ELF-1 (cell line): ENCODE measurements around the gene OR5K3.

ENCODE experiments used
- DNase-seq: peaks from one replicate; pipeline ENCODE4 v3.0.0-alpha.2; 2016; ENCODE audit warnings: low read depth, low spot score

The OR5K3 gene

DNA sequence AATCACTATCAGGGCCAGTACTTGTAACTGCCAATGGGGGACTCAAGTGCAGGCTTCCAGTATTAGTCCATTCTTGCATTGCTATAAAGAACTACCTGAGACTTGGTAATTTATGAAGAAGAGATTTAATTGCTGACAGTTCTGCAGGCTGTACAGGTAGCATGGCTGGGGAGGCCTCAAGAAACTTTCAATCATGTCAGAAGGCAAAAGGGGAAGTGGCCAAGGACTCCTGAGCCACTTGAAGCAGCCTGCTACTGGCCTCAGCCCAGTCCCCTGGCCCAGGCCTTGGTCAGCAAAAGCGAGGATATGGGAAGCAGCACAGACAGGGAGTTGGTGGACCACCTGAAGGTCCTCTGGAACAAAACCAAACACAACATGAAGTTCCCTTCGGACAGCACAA lies 43.3 kb downstream of the OR5K3 start:
- no peak for DNase-seq

DNA sequence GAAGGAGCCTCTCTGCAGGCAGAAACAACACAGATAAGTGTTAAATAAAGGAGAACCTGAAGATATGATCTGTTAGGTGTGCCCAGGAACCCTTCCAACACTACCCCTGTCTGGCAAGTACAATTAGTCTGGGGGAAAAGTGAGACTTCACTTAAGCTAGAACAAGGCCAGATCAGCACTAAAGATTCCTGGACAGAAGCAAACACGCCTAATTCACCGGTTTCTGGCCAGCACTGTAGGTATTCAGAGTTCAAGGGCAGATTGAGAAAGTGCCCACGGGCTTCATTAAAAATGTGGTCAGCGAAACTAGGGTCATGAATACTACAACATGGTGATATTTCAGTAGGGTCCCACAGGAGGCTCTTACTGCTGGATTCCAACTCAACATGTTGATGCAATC lies 43.9 kb downstream of the OR5K3 start:
- no peak for DNase-seq

DNA sequence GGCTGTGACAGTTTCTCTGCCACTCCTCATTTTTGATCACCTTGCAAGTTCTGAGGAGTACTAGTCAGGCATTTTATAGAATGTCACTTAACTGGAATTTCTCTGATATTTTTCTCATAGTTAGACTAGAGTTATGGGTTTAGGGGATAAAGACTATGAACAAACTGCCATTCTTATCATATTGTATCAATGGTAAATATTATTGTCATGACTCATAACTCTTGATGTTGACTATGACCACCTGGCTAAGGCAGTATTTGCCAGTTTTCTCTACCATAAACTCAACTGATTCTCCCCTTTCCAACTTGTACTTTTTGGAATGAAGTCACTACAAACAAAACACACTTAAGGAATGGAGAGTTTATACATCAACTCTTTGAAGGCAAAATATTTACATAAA lies 49.8 kb downstream of the OR5K3 start:
- DNase-seq: no peak
